ENCODE results near the gene PROX1.

PROX1 gene

DNA sequence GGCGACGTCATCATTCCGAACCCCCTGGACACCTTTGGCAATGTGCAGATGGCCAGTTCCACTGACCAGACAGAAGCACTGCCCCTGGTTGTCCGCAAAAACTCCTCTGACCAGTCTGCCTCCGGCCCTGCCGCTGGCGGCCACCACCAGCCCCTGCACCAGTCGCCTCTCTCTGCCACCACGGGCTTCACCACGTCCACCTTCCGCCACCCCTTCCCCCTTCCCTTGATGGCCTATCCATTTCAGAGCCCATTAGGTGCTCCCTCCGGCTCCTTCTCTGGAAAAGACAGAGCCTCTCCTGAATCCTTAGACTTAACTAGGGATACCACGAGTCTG, 10.0 kb downstream of the PROX1 start:
- no peak for DNase-seq (ENCODE audit: low read depth)

DNA sequence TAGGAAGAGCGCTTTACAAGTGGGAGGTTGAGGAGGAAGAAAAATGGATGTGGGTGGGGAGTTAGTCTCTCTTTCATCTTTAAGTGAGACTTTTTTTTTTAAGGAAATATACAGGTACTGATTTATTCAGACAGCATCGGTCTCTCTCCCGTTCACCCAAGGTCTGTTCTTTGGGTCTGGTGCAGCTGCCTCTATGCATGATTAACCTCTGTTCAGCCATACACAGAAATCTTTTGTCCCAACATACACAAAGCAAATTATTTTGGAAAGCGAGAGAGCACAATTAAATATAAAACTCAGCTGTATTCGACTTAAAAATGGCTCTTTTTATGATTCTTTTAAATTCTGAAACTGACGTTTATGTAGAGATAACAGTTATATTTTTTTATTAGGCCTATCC, 11.0 kb downstream of the PROX1 start:
- DNase-seq (ENCODE audit: low read depth): no peak

DNA sequence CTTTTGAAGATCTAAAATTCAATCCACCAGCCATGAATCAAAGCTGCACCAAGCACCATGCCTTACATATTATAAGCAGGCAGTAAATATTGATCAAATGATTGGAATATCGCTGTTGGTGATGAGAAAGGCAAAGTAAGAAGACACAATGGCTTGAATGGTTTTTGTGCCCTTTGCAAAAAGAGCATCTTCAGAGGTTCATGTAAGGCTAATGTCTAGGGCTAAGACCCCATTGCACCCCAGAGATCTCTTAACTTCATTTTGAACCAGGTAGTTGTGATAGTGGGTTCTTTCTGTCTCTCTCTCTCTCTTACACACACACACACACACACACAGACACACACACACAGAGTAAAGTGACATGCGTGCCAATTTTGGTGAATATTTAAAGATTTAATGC, 12.0 kb downstream of the PROX1 start:
- no peak for DNase-seq (ENCODE audit: low read depth)

DNA sequence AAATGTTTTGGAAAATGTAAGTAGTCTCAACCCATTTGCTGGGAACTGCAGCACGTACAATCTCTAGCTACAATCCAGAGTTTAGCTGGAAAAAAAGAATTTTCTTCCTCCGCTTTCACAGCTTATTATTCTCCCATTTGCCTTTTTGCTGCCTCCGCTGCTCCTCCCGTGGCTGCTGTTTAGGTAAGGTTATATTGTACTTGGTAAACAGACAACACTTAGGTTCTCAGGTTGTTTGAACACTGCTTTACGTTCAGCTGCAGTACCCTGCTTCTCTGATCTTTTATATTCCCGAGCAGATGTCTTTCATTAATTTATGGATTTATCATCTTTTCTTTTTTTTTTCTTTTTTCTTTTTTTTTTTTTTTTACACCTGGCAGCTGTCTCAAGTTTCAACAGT, 14.3 kb downstream of the PROX1 start:
- DNase-seq (ENCODE audit: low read depth): no peak

DNA sequence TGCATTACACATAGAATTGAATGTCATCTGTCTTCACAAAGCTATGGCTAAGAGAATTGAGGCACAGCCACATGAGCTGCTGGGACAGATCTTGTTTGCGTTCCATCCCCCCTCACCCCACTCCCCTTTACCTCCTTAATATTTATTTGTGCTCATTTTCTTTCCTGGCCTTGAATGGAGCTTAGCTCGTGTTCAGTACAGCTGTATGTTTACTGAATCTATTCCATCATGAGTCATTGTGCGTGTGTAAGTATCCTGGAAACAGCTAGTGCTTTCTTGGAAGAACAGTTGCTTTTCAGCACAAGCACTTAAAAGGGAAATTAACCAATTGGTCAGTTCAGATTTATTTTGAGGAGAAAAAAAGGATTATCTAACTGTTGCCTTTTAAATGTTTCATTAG, 14.7 kb downstream of the PROX1 start:
- DNase-seq (ENCODE audit: low read depth): no peak

DNA sequence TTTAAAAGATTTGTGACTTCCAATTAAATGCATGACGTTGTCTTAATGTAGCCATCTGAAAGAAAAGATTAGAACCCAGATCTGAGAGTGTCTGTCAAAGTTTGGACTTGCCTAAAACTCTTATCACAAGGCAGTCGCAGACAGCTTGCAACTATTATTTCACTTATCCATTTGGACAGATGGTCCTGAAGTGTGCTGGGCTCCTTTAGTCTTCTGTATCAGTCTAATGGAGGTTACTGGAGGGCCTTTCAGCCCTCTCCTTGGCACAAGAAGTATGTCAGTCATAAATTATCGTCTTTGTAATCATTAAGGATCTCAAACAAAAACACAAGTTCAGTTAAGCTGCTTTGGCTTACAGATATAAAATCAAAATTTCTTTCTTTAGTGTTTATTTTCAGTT, 15.5 kb downstream of the PROX1 start:
- DNase-seq (ENCODE audit: low read depth): no peak

DNA sequence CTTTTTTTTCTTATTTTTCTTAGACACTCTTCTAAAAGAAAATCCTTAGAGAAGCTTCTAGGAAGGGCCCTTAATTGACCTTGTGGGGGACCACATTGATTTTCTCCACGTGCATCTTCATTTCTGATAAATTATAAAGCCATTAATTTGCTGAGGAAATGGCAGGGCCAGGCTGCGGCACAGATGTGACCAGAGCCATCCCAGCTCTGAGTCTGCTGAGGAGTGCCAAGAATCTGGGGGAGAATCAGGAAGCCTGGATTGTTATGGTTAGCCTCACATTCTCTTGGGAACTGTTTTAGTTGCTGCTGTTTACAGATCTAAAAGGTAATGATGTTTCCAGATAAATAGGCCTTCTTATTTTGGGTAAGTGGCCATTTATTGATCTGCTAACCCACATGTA, 16.2 kb downstream of the PROX1 start:
- no peak for DNase-seq (ENCODE audit: low read depth)

DNA sequence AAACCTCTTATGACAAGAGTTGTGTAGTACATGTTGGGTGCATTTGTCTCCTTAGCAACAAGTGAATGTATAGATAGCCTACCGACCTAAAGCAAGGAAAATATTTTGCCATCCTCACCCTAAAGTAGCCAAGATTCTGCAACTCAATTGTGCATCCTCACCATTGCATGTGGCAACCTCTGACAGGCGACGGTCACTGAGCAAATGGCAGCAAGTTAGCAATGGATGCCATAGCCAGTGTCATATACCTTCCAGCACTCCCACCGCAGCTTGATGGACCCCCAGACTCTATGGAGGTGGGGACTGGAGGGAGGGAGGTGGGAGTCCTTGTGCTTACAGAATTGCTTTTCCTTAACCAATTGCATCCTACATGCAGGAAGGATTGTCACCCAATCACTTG, 17.0 kb downstream of the PROX1 start:
- no peak for DNase-seq (ENCODE audit: low read depth)

DNA sequence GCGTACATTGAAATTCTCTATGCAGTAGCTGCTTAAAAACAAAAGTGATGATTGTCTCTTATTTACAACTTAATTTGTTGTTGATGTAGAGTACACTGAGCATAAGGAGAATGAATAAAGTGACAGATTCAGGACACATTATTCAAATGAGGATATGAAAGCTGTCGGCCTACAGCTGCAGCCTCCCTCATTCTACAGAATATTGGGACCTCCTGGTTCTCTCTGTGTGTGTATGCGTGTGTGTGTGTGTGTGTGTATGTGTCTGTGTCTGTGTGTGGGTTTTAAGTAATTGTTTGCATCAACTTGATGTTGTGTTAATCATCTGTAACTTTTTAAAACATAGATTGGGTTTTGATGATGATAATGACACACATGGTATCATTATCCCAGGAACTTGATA, 17.9 kb downstream of the PROX1 start:
- no peak for DNase-seq (ENCODE audit: low read depth)

DNA sequence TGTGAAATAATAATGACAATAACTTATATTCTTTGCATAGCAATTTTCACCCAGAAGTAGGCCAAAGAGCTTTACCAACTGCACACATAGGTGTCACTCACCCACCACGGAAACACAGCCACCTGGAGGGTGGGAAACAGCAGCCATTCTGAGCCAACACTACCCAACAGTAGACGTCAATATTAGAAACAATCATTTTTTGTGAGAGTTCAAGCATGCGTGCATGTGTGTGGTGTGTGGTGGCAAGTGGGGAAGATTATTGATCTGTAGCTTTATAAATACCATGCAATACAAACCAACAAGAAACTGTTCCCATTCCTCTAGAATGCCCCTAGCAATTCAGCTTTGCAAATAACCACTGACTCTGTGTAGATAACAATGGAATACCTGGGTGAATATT, 19.1 kb downstream of the PROX1 start:
- no peak for DNase-seq (ENCODE audit: low read depth)

DNA sequence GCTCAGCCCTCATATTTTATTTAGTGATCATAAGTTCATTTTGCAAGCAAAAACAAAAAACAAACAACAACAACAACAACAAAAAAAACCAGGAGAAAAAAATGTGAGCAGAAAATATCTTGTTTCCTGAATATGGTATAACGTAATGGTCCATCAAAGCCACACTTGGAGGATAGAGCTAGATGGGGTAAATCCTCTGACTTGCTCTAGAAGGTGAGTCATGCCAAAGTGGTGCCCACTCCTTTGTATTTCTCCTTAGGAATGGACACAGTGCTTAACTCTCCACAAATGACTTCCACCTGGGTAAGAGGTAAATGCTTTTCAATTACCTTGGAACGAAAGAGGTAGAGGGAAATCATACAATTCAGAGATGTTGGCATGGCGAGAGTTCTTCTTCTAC, 20.6 kb downstream of the PROX1 start:
- DNase-seq (ENCODE audit: low read depth): no peak

DNA sequence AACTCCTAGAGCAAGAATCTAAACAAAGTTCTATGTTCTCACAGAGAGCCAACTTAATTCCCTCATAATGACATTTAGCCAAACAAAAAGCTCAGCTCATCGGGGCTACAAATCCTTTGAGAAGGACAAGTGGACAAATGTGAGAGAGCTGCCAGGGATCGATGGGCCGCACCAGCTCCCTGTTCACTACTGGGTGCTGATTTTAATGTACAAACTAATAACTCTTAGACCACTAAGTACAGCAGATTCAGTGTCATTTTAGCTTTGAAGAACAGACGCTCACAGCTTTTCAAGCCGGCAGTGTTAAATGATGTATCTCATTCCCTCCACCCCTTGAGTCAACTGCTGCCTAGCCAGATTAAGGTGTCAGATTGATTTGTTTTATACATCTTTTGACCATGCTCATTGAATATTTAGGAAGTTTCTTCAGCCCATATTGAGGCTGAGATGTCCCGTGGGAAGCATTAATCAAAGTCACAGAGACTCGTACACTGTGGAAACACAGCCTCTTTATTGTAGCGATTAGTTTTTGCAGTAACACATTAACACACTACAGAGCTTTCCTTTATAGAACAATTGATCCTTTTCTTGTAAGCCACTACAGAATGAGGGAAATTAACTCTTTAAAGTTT, 21.1 kb downstream of the PROX1 start:
- no peak for DNase-seq (ENCODE audit: low read depth)

DNA sequence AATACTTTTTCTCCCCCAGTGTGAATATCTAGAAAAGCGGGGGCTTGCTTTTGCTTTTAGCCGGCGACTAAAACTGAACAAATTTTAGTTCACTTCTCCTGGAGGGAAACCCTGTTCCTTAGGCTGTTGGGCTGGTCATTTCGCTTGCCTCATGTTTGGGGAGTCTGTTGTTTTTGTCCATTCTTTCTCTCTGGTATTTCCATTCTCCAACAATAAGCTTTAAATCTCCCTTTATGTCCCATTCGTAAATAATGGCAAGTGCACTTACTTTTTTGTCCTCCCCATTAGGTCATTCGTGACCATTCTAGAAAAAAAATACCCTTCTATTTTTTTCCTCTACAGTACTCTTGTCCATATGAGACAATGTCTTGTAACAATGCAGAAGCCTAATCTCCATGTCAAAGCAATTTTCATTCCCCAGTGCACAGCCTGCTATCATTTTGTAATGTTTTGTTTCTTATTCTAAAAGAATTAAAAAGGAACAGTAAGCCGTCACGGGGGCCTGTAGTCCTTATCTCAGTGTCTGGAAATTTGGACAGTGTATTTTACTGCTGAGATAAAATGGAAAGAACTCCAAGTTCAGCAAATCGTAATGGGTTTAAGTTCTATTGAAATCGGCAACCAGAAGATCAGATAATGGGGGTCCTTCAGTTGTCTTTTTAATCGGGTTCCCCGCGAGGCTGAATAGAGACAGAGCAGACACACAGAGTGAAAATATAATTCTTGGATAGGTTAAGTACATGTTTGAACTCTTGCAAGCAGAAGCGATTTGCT, 21.8 kb downstream of the PROX1 start:
- DNase-seq (ENCODE audit: low read depth): no peak

DNA sequence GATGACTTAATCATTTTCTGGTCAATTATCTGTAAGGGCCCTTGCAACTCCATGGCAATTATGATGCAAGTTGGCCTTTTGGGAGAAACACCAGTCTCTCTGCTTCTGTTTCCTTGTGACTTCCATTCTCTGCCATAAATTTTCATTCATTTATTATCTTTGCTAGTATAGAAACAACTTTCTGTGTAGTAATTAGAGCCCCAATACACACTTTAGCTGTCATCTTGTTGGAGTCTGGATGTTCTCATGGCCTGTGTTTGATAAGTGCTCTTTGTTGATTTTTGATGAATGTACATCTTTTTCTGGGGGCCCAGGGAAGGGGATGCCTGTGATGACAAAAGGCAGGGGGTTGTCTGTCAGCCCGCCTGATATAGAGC, 22.4 kb downstream of the PROX1 start:
- DNase-seq (ENCODE audit: low read depth): no peak

DNA sequence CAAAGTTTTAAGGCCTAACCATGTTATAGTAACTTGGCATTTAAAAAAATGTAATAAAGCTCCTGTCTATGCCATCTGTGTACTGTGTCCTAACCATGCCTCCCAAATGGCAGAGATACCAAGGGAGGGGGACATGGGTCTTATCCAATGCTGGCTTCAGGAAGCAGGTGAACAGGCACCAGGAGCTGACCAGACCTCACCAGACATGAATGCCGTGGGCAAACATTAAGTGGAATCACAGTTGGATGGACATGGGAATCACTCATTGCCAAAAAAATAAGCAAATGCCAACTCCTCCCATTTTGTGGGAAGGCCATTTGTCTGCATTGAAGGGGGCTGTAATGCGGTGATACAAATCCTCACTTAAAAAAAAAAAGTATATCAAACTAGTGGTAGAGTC, 22.9 kb downstream of the PROX1 start:
- no peak for DNase-seq (ENCODE audit: low read depth)

DNA sequence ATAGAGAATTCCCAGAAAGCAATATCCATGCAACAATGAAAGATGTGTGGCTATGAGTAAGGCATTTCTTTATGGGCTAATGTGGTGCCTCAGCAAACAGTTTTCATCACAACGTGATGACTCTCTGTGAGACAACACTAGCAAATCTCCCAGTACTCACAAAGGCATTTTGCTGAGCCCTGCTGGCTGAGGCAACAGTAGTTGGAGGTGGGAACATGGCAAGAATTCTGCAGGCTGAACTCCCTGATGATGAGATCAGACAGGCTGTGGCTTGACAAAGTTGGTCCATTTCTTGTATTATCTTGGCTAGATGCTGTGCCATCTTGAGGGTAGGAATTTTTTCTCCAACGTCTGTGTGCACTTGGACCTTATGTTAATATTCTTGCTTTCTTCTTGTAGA, 24.6 kb downstream of the PROX1 start:
- no peak for DNase-seq (ENCODE audit: low read depth)

DNA sequence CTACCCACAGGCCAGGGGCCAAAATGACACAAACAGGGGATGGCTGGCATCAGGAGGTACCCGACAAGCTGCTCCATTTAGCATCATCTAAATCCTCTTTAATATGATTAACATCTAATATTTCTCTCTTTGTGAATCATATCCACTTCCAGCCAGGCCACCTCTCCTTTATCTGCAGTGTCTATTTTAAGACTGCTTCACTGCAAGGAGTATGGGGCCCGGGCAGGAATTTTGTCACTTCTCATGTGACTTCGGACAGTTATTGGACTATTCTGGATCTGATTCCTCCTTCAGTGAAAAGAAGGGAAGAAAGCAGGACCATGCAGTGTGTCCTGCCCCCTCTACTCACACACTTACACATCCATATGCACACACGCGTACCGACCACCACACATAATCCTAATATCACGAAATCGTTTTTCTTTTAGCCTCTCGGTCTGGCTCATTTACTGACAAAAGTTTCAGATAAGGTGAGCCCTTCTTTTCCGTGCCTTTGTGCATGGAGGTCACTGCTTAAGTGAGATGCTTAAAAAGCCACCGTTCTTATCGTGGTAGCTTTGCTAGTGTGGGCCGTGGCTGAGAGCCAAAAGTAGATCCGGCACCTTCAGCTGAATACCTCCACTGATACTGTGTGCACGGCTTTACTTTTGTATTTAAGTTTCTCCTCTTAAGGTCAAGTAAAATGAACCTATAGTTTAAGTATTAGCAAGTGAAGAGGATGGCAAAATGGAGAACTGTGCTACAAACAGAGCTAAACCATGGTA, 26.0 kb downstream of the PROX1 start:
- no peak for DNase-seq (ENCODE audit: low read depth)

DNA sequence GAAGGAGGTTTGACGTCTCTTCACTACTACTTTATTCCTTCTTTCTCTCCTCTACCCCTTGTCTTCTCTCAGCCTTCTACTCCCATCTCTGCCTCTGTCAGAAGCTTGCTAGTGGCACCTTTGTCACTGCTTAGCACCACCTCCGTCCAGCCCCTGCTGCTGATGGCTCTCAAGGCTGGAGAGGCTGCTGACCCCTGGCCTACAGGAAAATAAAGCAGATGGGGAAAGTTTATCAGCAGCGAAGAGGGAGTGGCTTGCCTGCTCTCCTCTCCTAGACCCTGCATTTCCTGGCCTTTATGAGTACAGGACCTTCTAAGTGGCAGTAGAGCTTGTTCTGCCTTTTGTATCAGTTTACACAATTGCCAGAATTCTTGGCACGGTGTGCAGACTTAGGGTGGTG, 27.0 kb downstream of the PROX1 start:
- DNase-seq (ENCODE audit: low read depth): no peak

DNA sequence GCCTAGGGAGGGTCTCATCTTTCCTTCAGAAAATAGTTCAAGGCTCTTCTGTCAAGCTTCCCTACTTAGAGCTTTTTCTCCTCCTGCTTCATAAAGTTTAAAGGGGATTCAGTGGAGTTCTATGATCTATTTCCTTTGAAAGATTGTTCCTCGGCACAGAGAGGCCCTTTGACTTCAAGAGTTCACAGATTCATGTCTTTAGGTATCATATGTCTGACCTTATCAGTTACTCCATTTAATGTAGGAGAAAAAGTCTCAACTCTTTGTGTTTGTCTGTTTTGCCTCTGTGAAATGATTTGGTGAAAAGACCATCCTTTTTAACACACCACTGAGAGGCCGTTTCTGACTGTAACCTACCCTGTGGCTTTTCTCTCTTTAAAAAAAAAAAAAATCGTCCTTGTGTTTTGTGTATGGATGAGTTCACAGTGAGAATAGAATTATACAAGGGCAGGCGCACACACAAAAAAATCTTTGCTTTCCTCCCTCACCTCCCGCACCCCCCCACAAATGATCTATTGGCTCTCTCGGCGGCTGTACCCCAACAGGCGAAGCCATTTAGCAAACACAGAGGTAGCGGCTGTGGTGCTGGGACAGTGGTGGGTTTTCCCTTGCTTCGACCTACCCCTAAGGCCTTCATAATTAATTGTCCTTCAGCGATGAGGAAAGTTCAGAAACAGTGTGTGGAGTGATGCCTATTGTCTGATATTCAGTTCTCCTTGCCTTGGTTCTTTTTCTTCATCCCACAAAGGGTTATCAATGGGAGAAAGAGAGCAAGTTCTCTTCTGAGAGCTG, 29.6 kb downstream of the PROX1 start:
- DNase-seq (ENCODE audit: low read depth): no peak

DNA sequence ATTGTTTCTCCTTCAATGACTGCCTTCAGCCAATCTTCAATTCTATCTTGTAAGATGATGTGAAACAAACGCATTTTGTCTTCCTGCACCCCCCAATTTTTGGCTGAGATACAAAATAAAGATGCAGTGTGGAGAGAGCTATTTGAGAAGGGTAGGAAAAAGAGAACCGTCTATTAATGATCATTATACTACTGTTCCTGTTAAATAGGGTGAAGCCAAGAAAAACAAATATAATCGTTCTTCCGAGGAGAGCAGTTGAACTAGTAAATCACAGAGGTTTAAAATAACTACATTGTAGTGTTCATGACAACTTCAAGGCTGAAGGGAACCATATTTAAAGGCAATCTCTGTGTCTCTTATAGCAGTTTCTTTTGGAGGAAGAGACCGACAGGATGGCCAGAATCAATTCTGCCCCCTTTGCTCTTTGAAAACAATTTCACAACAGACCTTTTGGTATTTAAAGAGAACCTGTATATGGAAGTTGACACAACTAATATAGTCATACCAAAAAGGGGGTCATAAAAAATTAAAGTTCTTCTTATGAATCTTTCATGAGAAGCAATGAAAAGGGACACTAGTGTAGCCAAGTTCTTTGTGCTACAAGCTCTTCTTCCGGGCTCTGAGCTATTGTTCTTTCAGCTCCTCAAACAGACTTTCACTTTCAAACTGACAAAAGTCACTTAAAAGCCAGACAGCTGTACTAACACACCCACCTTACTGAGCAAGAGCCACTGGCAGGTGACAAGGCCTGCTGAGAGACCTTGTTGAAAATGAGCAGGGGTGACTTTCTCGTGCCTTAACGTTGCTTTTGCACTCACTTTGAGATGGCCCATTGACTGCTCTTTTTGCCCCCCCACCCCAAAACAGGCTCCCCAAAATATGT, 30.9 kb downstream of the PROX1 start:
- DNase-seq (ENCODE audit: low read depth): no peak

DNA sequence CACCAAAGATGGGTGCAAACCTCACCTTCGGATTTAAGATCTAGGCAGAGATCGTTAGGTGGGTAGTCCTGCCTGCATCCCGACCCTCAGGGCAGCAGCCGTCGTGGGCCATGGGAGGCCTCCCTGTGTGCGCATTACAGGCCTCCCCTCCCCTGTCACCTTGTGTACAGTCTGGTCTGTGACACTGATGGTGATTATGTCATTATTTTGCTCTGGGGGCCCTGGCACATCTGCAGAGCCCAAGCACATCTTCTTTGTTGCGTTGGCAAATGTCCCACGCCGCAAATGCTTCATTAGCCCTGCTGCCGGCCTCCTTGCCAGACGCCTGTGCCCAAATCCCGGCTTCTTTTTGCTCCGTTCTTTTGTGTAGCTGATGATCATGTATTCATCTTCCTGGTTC, 31.7 kb downstream of the PROX1 start:
- DNase-seq (ENCODE audit: low read depth): no peak

DNA sequence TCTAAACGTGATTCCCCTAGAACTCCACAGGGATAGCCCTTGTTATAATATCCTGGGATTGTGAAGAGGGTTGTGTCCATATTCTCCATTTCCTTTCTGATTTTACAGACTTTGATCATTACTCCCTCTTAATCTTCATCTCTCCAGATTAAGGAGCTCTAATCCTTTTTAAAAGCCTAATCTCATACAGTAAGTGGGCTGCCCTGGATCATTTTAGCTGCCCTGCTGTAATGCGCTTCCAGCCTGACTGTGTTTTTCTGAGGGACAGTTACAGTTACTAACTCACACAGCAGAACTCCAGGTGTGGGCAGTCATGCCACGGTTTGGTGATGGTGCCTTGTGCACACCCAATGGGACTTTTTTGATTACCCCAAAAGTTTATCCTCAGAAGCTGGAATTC, 33.5 kb downstream of the PROX1 start:
- no peak for DNase-seq (ENCODE audit: low read depth)

Measured in HS-5 (cell line).